Islet of Langerhans (tissue), 1 donor: ENCODE data around the gene SPESP1.

Experiments used
- FAIRE-seq: peaks from one replicate; lab custom pipeline; 2011; peaks lifted over from hg19 to GRCh38; lab: Jason Lieb, UNC

SPESP1 gene

GRCh38 chr15:68991723-68992122 is 61.4 kb downstream of the SPESP1 start:
- FAIRE-seq, result no peak

GRCh38 chr15:68992696-68993095 is 62.4 kb downstream of the SPESP1 start:
- no peak for FAIRE-seq

- FAIRE-seq, result no peak
Measured at GRCh38 chr15:68993276-68993675, 63.0 kb downstream of the SPESP1 start.

- no peak for FAIRE-seq
Measured at GRCh38 chr15:68994149-68994548, 63.8 kb downstream of the SPESP1 start.

- FAIRE-seq, result no peak
Measured at GRCh38 chr15:68994981-68995761, 64.8 kb downstream of the SPESP1 start.
